ENCODE data around the gene ARHGAP25. TPM values are rescaled to one million over a fixed set of nuclear protein-coding genes. Genes with fewer than 3 reads are reported as not detected.

Gene ARHGAP25
- total RNA-seq, 1 experiment from 2014 or later, result not detected

DNA sequence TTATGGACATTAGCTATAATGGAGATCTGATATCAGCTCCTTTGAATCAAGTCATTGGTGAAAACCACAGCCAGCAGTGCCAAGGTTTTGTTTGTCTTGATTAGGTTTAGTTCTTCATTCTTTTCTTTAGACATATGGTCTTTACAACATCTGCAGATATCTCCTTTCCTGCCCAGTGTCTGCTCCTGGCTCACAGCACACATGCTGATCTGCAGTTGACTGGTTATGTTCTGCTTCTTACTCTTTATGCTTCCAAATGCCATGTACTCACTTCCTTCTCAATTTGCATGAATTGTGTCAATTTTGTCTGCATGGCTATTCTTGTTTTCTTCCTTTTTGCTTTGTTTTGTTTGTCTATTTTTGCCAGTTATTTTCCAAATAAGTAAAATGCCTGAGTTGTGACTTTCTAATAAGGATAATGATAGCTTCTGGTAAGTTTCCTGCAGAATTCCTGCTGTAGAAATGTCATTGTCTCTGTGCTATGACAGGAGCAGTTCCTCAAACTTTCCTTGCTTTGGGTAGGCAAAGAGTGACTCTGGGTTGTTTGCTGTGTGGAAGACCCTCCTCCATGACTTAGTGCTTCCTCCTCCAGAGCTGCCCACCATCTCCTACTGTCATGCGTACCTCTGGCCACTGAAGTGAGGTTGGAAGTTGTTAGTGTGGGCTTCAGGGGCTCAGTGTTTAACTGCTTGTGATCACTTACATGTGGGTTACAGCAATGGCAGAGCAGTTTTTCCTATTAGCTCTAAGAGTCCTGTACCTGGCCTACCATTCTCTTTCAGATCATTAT lies 8.2 kb downstream of the ARHGAP25 start:
- intact Hi-C loops (cut with micrococcal nuclease; ENCODE audit: unreplicated experiment), result no loop called here
- H3K27ac ChIP-seq, result no peak overlapping the region
- H3K4me2 ChIP-seq, result no peak overlapping the region
- H3K9me2 ChIP-seq (ENCODE audit: insufficient read depth), result no peaks in the 10 kb centered on the region
- H3K79me2 ChIP-seq (ENCODE audit: low read depth), result no peaks in the 10 kb centered on the region
- no peaks in the 10 kb centered on the region for H3K27me3 ChIP-seq (ENCODE audit: insufficient read depth, low read depth)
- no peaks in the 10 kb centered on the region for H3K9me3 ChIP-seq (ENCODE audit: insufficient read depth, low read depth)
- no peaks in the 10 kb centered on the region for H3F3A ChIP-seq (ENCODE audit: insufficient read depth, low read depth)
- TF ChIP-seq EZH2 (IDR thresholded peaks at IDR 0.05; ENCODE audit: low read depth), result no peak
- TF ChIP-seq, protein P1, sequence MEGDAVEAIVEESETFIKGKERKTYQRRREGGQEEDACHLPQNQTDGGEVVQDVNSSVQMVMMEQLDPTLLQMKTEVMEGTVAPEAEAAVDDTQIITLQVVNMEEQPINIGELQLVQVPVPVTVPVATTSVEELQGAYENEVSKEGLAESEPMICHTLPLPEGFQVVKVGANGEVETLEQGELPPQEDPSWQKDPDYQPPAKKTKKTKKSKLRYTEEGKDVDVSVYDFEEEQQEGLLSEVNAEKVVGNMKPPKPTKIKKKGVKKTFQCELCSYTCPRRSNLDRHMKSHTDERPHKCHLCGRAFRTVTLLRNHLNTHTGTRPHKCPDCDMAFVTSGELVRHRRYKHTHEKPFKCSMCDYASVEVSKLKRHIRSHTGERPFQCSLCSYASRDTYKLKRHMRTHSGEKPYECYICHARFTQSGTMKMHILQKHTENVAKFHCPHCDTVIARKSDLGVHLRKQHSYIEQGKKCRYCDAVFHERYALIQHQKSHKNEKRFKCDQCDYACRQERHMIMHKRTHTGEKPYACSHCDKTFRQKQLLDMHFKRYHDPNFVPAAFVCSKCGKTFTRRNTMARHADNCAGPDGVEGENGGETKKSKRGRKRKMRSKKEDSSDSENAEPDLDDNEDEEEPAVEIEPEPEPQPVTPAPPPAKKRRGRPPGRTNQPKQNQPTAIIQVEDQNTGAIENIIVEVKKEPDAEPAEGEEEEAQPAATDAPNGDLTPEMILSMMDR (conservative IDR thresholded peaks at IDR 0.05), result no peak
- no TSS peak for BruUV-seq (replicated peaks)
- no peak overlapping the region for H3K4me3 ChIP-seq
- H3K4me1 ChIP-seq (replicated peaks; ENCODE audit: insufficient read depth), result no peaks in the 10 kb centered on the region
- H2AFZ ChIP-seq, result no peak overlapping the region
- H4K20me1 ChIP-seq (ENCODE audit: insufficient read depth), result no peaks in the 10 kb centered on the region
- H3K36me3 ChIP-seq (ENCODE audit: low read depth), result no peaks in the 10 kb centered on the region
- ChIA-PET POLR2A (ENCODE audit: unreplicated experiment) (interaction anchor here (0.6 kb wide), 1 partner anchor 244 kb away, joined by 6 read pairs; no protein-coding TSS in a partner anchor), CTCF (no interaction called here)
- no peak for DNase-seq

DNA sequence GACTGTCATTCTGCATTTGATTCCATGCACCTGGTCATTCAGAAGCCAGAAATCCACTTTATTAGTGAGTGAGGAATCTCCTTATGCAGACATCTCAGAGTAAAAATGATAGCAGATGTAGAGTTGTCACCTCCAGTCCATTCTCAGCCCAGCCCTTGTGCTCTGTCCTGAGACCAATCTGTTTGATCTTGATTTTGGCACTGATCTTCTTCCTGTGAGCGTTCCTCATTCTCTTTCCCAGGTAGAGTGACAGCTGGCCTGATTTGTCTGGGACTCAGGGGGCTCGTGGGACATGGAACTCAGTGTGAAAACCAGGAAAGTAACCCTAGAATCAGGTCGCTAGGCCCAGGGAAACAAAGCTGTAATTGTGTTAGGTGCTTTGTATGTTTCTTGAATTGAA lies 8.9 kb downstream of the ARHGAP25 start:
- ChIA-PET CTCF (no interaction called here), POLR2A (ENCODE audit: unreplicated experiment) (interaction anchor here (0.7 kb wide), 1 partner anchor 139 kb away, joined by 3 read pairs; no protein-coding TSS in a partner anchor)
- H3K9me2 ChIP-seq (ENCODE audit: insufficient read depth), result no peaks in the 10 kb centered on the region

DNA sequence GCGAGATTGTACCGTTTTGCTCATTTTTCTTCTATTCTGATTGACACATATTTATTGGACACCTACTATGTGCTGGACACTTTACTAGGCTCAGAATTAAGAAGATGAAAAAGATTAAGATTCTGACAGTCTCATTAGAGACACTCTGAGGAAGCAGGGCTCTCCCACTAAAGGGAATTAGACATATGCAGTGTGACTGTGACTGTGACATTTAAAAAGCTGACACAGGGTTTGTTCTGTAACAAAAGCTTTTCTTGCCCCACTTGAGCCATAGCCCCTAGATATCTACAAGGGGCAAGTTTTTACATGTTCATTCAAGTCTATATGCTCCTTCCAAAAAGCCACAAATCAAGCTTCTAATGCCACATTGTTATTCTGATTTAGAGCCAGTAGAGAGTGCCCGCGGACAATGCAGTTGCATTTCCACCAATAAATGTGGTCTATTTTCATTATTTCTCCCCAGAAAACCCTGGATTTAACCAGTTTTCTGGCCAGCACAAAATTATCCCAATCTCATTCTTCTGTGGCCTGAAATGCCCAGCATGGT lies 9.8 kb downstream of the ARHGAP25 start:
- no peaks in the 10 kb centered on the region for H3K4me1 ChIP-seq (replicated peaks; ENCODE audit: insufficient read depth)
- DNase-seq, result no peak
- no peaks in the 10 kb centered on the region for H3K9me3 ChIP-seq (ENCODE audit: insufficient read depth, low read depth)
- intact Hi-C loops (cut with micrococcal nuclease; ENCODE audit: unreplicated experiment), result no loop called here
- ChIA-PET CTCF (no interaction called here), POLR2A (ENCODE audit: unreplicated experiment) (interaction anchor here (0.7 kb wide), 1 partner anchor 138 kb away, joined by 3 read pairs; no protein-coding TSS in a partner anchor)
- BruUV-seq (replicated peaks), result no TSS peak
- no peak overlapping the region for H3K4me2 ChIP-seq
- no peak overlapping the region for H2AFZ ChIP-seq
- no peaks in the 10 kb centered on the region for H3K79me2 ChIP-seq (ENCODE audit: low read depth)
- H3K27ac ChIP-seq, result no peak overlapping the region
- H3K36me3 ChIP-seq (ENCODE audit: low read depth), result no peaks in the 10 kb centered on the region
- TF ChIP-seq EZH2 (IDR thresholded peaks at IDR 0.05; ENCODE audit: low read depth), result no peak
- TF ChIP-seq, protein P1 (conservative IDR thresholded peaks at IDR 0.05), result no peak
- no peaks in the 10 kb centered on the region for H3F3A ChIP-seq (ENCODE audit: insufficient read depth, low read depth)
- no peaks in the 10 kb centered on the region for H4K20me1 ChIP-seq (ENCODE audit: insufficient read depth)
- no peak overlapping the region for H3K4me3 ChIP-seq
- no peaks in the 10 kb centered on the region for H3K9me2 ChIP-seq (ENCODE audit: insufficient read depth)
- no peaks in the 10 kb centered on the region for H3K27me3 ChIP-seq (ENCODE audit: insufficient read depth, low read depth)

More for the DNA sequence above, 8.9 kb downstream of the ARHGAP25 start:
- BruUV-seq (replicated peaks), result no TSS peak
- Histone ChIP-seq H3K4me2 (no peak overlapping the region), H3K27me3 (ENCODE audit: insufficient read depth, low read depth) (no peaks in the 10 kb centered on the region), H3K4me3 (no peak overlapping the region), H3K27ac (no peak overlapping the region), H3K36me3 (ENCODE audit: low read depth) (no peaks in the 10 kb centered on the region), H3K9me3 (ENCODE audit: insufficient read depth, low read depth) (no peaks in the 10 kb centered on the region), H2AFZ (no peak overlapping the region), H3K4me1 (replicated peaks; ENCODE audit: insufficient read depth) (no peaks in the 10 kb centered on the region), H4K20me1 (ENCODE audit: insufficient read depth) (no peaks in the 10 kb centered on the region), H3F3A (ENCODE audit: insufficient read depth, low read depth) (no peaks in the 10 kb centered on the region), H3K79me2 (ENCODE audit: low read depth) (no peaks in the 10 kb centered on the region)
- intact Hi-C loops (cut with micrococcal nuclease; ENCODE audit: unreplicated experiment), result no loop called here
- no peak for TF ChIP-seq EZH2 (IDR thresholded peaks at IDR 0.05; ENCODE audit: low read depth)
- TF ChIP-seq, protein P1 (conservative IDR thresholded peaks at IDR 0.05), result no peak
- DNase-seq, result no peak

Data from PC-9 (cell line).